ENCODE results near the gene COL11A2. TPM values are rescaled to one million over a fixed set of nuclear protein-coding genes. Genes with fewer than 3 reads are reported as not detected.

Gene COL11A2
- total RNA-seq, 2 experiments from 2014 or later, result 1.9 to 2.0 TPM

DNA sequence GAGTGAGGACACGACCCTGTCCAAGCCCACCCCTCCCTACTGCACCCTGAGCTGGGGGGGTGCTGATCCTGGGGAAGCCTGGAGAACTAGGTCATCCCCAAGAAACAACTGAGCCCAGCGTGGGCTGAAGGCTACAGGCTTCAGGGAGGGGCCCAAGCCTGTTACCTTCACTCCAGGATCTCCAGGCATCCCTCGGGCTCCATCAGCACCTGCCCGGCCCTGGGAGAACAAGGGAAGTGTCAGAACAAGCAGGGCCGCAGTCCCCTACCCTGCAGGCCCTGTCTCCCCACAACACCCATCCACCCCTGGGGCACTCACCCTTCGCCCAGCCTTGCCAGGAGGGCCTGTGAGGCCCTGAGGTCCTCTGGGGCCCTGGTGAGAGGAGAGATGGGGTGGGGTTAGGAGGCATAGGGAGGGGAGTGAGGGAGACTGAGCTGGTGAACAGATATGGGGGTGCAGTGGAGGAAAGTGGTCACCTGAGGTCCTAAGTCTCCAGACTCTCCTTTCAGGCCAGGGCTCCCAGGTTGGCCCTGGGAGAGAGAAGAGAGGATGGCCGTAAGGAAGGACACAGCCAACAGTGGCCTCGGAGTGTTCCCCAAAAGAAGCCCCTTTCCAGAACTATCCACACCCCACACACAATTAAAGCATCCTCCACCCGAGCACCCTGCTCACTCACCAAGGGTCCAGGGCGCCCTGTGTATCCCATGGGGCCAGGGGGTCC is 13.4 kb downstream of the COL11A2 start:
- DNase-seq (no peak), ATAC-seq (no peak)
- ChIA-PET POLR2A (no interaction called here), CTCF (interaction anchor here (0.6 kb wide), 1 partner anchor 33 kb away, joined by 3 read pairs; no protein-coding TSS in a partner anchor)
- Mint-ChIP-seq H3K27ac (no peak overlapping the region), H3K27me3 (no peaks in the 10 kb centered on the region), H3K4me1 (peaks cover 15% of the 10 kb centered on the region), H3K9me3 (ENCODE audit: low read depth) (peaks cover 13% of the 10 kb centered on the region), H3K4me3 (no peak overlapping the region), H3K36me3 (ENCODE audit: low read depth) (peaks cover 14% of the 10 kb centered on the region)
- intact Hi-C loops (cut with DNase I, micrococcal nuclease), result no loop called here

DNA sequence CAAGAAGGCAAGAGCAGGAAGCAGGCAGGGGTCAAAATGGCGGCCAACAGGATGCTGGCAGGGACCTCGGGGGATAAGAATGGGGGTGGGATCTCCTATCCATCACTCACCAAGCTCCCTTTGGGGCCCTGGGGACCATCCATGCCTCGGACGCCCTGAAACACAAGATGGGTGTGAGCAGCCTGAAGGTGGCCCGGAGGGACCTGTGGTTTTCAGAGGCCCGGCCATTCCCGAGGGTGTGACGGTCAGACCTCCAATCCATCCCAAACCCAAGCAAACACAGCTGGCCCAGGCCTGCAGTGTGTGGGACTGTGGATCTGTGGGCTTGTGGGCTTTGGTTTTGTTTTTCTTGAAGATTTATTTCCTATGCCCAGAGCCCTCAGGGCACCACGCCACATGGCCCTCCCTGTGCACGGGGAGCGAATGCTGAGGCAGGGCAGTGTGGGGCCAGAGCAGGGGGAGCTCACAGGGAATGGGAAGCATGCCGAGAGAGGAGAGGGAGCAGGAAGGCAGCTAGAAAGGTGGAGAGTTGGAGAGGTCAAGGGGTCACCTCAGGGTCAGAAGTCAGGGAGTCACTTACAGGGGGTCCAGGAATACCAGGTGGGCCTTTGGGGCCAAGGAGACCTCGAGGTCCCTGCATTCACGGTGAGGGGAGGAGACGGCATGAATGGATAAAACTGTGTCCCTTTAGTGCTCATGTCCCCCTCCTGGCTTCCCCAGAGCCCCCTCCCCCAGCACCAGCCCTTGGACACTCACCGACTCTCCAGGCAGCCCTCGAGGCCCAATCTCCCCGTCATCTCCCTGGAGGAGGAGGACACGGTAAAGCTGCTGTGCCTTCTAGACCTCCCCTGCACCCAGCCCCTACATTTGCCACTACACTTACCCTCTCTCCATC is 14.5 kb downstream of the COL11A2 start:
- Mint-ChIP-seq H3K27me3 (no peaks in the 10 kb centered on the region), H3K27ac (no peak overlapping the region), H3K4me3 (no peak overlapping the region), H3K4me1 (peaks cover 3% of the 10 kb centered on the region), H3K9me3 (ENCODE audit: low read depth) (peaks cover 3% of the 10 kb centered on the region), H3K36me3 (ENCODE audit: low read depth) (peaks cover 2% of the 10 kb centered on the region)
- DNase-seq, result no peak
- ATAC-seq, result no peak
- intact Hi-C loops (cut with DNase I, micrococcal nuclease), result no loop called here
- ChIA-PET POLR2A (no interaction called here), CTCF (interaction anchor here (0.6 to 1.5 kb wide), 6 partner anchors 11 to 71 kb away, joined by 3 to 5 read pairs (median 3); no protein-coding TSS in a partner anchor)

DNA sequence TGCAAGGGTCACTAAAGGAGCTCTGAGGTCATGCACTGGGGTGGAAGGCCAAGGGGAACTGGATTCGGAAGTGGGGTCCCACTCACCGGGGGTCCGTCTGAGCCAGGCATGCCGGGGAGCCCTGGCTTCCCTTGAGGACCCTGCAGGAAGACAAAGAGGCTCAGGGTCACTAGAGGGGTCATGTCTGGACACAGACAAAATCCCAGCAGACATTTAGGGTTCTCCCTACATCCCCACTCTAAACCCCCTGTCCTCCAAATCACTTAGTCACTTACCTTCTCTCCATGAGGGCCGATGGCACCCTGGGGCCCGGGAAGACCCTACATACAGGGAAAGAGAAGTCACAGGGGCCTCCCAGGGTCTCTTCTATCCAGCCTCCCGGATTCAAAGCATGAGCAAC is 15.4 kb downstream of the COL11A2 start:
- no peak overlapping the region for H3K4me3 Mint-ChIP-seq
- no peak overlapping the region for H3K27ac Mint-ChIP-seq

DNA sequence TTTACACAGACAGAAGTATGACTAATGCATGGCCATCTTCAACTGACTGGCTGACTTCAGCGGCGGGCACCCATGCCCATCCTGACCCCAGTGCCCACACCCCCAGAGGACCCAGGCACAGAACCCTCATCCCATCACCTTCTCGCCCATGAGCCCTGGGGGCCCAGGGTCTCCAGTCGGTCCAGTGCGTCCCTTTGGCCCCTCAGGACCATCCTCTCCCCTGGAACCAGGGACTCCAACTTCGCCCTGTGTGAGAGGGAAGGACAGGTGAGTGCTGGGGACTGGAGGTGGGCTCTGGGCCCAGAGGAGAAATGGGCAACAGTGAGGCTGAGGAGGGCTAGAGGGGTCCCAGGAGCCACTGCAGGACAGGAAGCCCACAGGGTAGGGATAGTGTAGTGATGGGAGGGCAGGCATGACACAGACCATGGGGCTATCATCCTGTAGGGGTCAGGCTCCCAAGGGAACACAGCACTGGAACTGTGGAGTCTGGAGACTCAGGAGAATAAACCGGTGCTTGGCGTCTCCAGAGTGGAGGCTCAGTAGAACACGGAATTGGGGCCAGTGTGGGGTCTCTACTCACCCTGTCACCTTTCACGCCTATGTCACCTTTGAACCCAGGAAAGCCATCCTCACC is 16.7 kb downstream of the COL11A2 start:
- DNase-seq (no peak), ATAC-seq (no peak)
- H3K27ac Mint-ChIP-seq, result no peak overlapping the region
- H3K4me3 Mint-ChIP-seq, result no peak overlapping the region
- H3K27me3 Mint-ChIP-seq, result no peaks in the 10 kb centered on the region
- no peaks in the 10 kb centered on the region for H3K9me3 Mint-ChIP-seq (ENCODE audit: low read depth)
- no peaks in the 10 kb centered on the region for H3K4me1 Mint-ChIP-seq
- intact Hi-C loops (cut with DNase I, micrococcal nuclease), result no loop called here
- ChIA-PET CTCF (interaction anchor here (0.6 kb wide), 1 partner anchor 73 kb away, joined by 3 read pairs; no protein-coding TSS in a partner anchor), POLR2A (no interaction called here)
- H3K36me3 Mint-ChIP-seq (ENCODE audit: low read depth), result no peaks in the 10 kb centered on the region

More for the DNA sequence above, 15.4 kb downstream of the COL11A2 start:
- ChIA-PET POLR2A (no interaction called here), CTCF (interaction anchor here (1.5 kb wide), 1 partner anchor 21 kb away, joined by 5 read pairs; no protein-coding TSS in a partner anchor)
- H3K4me1 Mint-ChIP-seq, result no peaks in the 10 kb centered on the region
- H3K36me3 Mint-ChIP-seq (ENCODE audit: low read depth), result no peaks in the 10 kb centered on the region
- no peaks in the 10 kb centered on the region for H3K9me3 Mint-ChIP-seq (ENCODE audit: low read depth)
- intact Hi-C loops (cut with DNase I, micrococcal nuclease), result no loop called here
- ATAC-seq, result no peak
- no peak for DNase-seq
- H3K27me3 Mint-ChIP-seq, result no peaks in the 10 kb centered on the region

DNA sequence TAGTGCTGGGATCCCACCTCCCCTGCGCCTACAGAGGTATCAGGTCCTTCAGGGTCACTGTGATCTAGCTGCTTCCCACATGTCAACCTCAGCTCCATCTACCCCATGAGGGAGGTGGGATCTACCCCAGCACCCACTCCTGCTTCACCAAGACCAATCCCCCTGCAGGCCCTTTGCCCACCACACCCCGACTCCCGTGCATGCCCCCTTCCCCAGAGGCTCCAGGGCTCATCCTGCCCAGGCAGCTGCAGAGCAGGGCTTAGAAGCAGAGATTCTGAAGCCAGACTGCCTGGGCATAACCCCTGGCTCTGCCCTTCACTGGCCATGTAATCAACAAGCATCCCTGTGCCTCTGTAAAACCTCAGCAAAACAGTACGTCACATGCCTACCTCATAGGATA is 17.5 kb downstream of the COL11A2 start:
- Mint-ChIP-seq H3K4me1 (no peaks in the 10 kb centered on the region), H3K27me3 (no peaks in the 10 kb centered on the region), H3K9me3 (ENCODE audit: low read depth) (no peaks in the 10 kb centered on the region), H3K27ac (no peak overlapping the region), H3K36me3 (ENCODE audit: low read depth) (no peaks in the 10 kb centered on the region), H3K4me3 (no peak overlapping the region)
- DNase-seq, result no peak
- CTCF ChIA-PET, result interaction anchor here (0.9 to 1.1 kb wide), 2 partner anchors 27 to 307 kb away, joined by 3 to 4 read pairs; no protein-coding TSS in a partner anchor
- no peak for ATAC-seq
- POLR2A ChIA-PET, result no interaction called here
- intact Hi-C loops (cut with DNase I, micrococcal nuclease), result no loop called here

DNA sequence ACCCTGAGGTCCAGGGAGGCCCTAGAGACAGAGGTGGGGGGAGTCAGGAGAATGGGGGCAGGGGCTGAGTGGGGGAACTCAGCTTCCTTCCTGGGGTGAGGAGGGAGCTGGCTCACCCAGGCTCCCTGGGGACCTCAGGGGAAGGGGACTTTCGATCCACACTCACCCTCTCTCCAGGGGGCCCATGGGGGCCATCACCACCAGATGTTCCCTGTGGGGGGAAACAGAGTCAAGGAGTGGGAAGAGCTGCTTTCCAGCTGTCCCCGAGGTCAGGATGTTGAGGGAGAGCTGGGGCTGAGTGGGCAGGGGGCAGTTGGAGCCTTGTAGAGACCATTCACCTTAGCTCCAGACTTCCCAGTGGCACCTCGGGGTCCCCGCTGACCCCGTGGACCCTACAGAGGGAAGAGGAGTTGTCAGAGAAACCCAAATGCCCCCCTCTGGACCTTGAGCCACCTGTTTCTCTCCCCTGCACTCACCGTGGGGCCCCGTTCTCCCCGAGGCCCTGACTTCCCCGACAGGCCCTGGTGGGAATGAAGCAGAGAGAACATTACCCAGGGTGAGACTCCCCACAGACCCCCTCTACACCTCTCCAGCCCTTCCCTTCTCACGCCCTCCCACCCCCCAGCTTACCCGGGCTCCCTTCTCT is 18.6 kb downstream of the COL11A2 start:
- Mint-ChIP-seq H3K4me3 (no peak overlapping the region), H3K27ac (no peak overlapping the region), H3K36me3 (ENCODE audit: low read depth) (no peaks in the 10 kb centered on the region), H3K27me3 (no peaks in the 10 kb centered on the region), H3K9me3 (ENCODE audit: low read depth) (no peaks in the 10 kb centered on the region), H3K4me1 (no peaks in the 10 kb centered on the region)
- DNase-seq, result no peak
- ChIA-PET CTCF (interaction anchor here (0.6 to 1.5 kb wide), 6 partner anchors 12 to 304 kb away, joined by 3 to 9 read pairs (median 3); partner anchors contain the start of gene VPS52), POLR2A (no interaction called here)
- intact Hi-C loops (cut with DNase I, micrococcal nuclease), result no loop called here
- no peak for ATAC-seq

DNA sequence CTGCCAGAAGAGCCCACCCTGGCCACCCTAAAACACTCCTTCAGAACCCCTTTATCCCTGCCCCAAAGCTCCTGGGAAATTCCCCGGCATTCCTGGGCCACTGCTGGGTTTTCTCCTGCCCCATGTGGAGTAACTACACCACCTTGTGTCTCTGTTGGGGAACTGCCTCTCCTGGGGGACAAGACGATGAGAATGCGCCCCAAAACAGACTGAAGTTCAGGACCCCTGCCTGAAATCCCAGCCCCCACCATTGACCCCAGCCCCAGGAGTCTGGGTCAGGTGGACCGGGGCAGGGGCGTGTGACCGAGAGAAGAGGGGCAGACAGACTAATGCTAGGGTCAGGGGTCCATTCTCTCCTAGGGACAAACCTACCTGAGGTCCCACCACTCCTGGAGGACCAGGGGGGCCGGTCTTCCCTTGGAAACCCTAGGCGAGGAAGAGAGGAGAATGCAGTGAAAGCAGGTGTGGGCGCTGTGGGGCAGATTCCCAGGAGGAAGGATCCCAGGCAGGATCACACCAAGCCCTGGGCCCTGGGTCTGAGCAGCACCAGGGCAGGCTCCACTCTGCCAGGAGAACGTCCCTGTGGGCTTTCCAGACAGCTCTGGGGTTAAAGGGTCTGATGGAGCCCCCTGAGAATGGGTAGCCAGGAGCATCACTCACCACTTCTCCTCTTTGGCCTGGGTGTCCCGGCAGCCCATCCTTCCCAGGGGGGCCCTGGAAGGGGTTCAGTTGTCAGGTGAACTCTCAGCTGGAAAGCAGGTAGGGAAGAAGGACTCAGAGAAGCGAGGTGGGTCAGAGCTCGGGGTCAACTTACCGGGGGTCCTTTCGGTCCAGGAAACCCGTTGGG is 19.4 kb downstream of the COL11A2 start:
- ATAC-seq (no peak), DNase-seq (no peak)
- POLR2A ChIA-PET, result no interaction called here
- Mint-ChIP-seq H3K36me3 (ENCODE audit: low read depth) (no peaks in the 10 kb centered on the region), H3K27me3 (no peaks in the 10 kb centered on the region), H3K27ac (no peak overlapping the region), H3K9me3 (ENCODE audit: low read depth) (no peaks in the 10 kb centered on the region), H3K4me1 (no peaks in the 10 kb centered on the region), H3K4me3 (no peak overlapping the region)
- CTCF ChIA-PET, result interaction anchor here (0.6 to 1.5 kb wide), 6 partner anchors 11 to 303 kb away, joined by 3 to 9 read pairs (median 3); partner anchors contain the start of gene VPS52
- intact Hi-C loops (cut with DNase I, micrococcal nuclease), result no loop called here

DNA sequence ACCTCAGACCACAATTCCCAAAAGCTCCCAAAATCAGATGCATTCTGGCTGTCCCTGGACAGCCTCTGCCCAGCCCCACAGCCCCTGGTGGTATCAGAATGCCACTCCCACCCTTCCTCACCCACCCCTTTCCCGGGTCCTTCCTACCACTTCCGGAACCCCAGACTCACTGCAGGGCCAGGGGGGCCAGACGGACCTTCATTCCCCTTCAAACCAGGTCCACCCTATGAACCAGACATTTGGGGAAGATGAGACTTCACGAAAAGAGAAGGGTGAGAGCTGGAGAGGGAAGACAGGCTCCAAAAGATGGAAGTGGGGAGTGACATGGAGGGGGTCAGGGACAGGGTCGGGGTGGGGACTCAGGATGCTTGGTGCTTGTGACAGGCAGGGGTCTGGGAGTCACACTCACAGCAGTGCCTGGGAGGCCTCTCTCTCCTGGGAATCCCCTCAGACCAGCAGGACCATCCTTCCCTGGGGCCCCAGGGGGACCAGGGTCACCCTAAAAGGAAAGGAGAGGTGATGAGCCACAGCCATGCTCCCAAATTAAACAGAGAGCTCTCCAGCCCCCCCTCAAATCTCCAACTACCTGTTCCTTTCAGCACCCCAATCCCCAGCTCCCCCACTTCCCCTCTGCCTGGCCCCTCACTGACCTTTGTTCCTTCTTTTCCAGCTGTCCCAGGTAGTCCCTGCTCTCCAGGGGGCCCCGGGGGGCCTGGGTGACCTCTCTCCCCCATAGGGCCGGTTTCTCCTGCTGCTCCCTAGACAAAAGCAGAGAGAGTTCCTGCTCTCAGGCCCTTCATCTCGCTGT is 20.2 kb downstream of the COL11A2 start:
- Mint-ChIP-seq H3K4me3 (no peak overlapping the region), H3K4me1 (no peaks in the 10 kb centered on the region), H3K36me3 (ENCODE audit: low read depth) (no peaks in the 10 kb centered on the region), H3K9me3 (ENCODE audit: low read depth) (no peaks in the 10 kb centered on the region), H3K27me3 (no peaks in the 10 kb centered on the region), H3K27ac (no peak overlapping the region)
- ChIA-PET POLR2A (no interaction called here), CTCF (interaction anchor here (1.1 to 1.3 kb wide), 2 partner anchors 11 to 16 kb away, joined by 3 to 5 read pairs; no protein-coding TSS in a partner anchor)
- intact Hi-C loops (cut with DNase I, micrococcal nuclease), result no loop called here
- DNase-seq (no peak), ATAC-seq (no peak)

DNA sequence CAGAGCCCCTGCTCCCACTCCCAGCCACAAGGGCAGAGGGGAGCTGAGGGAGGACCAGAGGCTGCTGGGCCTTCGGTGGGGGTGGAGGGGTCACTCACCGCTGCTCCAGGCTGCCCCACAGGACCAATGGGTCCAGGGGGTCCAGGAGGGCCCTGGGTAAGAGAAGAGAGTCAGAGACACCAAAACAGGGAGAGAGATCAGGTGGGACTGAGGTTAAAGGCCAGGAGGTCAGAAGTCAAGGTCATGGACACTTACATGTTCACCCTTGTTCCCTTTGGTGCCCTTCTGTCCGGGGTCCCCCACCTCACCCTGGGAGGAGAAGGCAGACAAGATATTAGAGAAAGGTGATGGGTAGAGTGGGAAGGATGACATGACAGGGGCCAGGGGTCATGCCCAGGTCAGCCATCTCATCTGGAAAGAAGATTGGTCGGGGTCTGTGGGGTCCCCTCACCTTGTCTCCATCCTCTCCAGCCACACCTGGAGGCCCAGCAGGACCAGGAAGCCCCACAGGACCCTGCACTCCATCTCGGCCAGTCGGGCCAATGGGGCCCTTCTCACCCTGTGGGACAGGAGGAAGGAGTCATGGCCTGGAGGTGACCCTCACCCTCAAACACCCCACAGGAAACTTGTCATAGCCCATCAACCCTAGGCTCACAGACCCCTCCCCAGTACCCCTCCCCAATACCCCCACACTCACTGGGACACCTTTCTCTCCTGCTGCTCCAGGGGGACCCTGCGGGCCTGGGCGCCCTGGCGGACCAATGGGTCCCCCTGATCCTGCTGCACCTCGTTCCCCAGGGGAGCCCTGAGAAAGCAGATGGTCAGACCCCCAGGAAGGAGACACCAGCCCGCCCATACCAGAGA is 21.0 kb downstream of the COL11A2 start:
- intact Hi-C loops (cut with DNase I, micrococcal nuclease), result no loop called here
- POLR2A ChIA-PET, result no interaction called here

More for the DNA sequence above, 21.0 kb downstream of the COL11A2 start:
- Mint-ChIP-seq H3K4me1 (no peaks in the 10 kb centered on the region), H3K27me3 (no peaks in the 10 kb centered on the region), H3K27ac (no peak overlapping the region), H3K4me3 (no peak overlapping the region), H3K9me3 (ENCODE audit: low read depth) (no peaks in the 10 kb centered on the region), H3K36me3 (ENCODE audit: low read depth) (no peaks in the 10 kb centered on the region)
- ATAC-seq (no peak), DNase-seq (no peak)
- CTCF ChIA-PET, result interaction anchor here (1.3 kb wide), 1 partner anchor 10 kb away, joined by 5 read pairs; no protein-coding TSS in a partner anchor
